Mesendoderm (in vitro differentiated cells): ENCODE measurements around the gene TMEM109.
A peak's percentile ranks its signal among the peaks of the same experiment; 100 is the strongest.

ENCODE experiments used
- DNase-seq: peaks from one replicate; pipeline ENCODE4 v3.0.0; 2013
- H2AK5ac ChIP-seq: 2 replicates; pipeline ENCODE4 v1.6.1; 2013; ENCODE audit warnings: low read length, inconsistent platforms
- H2BK120ac ChIP-seq: 2 replicates; pipeline ENCODE4 v1.6.1; 2013; ENCODE audit warnings: low read depth, mild to moderate bottlenecking, low read length, moderate library complexity, mixed read lengths
- H2BK15ac ChIP-seq: replicated peaks from 2 replicates; pipeline ENCODE4 v1.6.1; 2013; ENCODE audit warnings: low read depth, mild to moderate bottlenecking, moderate library complexity
- H2BK5ac ChIP-seq: 2 replicates; pipeline ENCODE4 v1.6.1; 2013; ENCODE audit warnings: low read length, inconsistent platforms
- H3K18ac ChIP-seq: 2 replicates; pipeline ENCODE4 v1.6.1; 2013; ENCODE audit warnings: mild to moderate bottlenecking, low read length, mixed read lengths
- H3K23ac ChIP-seq: one replicate; pipeline ENCODE4 v1.6.1; 2013; ENCODE audit warnings: low read length
- H3K27ac ChIP-seq: 2 replicates; pipeline ENCODE4 v1.5.1; 2013; ENCODE audit warnings: low read depth, mild to moderate bottlenecking, inconsistent platforms, low read length, moderate library complexity
- H3K27me3 ChIP-seq: 2 replicates; pipeline ENCODE4 v1.6.1; 2013; ENCODE audit warnings: low read length, control low read depth, mild to moderate bottlenecking, inconsistent platforms; ENCODE audit not compliant: insufficient read depth, poor library complexity
- H3K36me3 ChIP-seq: 2 replicates; pipeline ENCODE4 v1.6.1; 2013; ENCODE audit warnings: low read length, inconsistent platforms; ENCODE audit not compliant: control insufficient read depth, insufficient read depth
- H3K4ac ChIP-seq: one replicate; pipeline ENCODE4 v1.6.1; 2013; ENCODE audit warnings: low read depth, mild to moderate bottlenecking, low read length, moderate library complexity
- H3K4me1 ChIP-seq: 2 replicates; pipeline ENCODE4 v1.6.1; 2013; ENCODE audit warnings: low read depth, low read length, inconsistent platforms; ENCODE audit not compliant: control insufficient read depth
- H3K4me2 ChIP-seq: 2 replicates; pipeline ENCODE4 v1.6.1; 2013; ENCODE audit warnings: low read length
- H3K4me3 ChIP-seq: 2 replicates; pipeline ENCODE4 v1.5.1; 2013; ENCODE audit warnings: mild to moderate bottlenecking, low read length
- H3K56ac ChIP-seq: one replicate; pipeline ENCODE4 v1.6.1; 2013; ENCODE audit warnings: low read length
- H3K79me1 ChIP-seq: 2 replicates; pipeline ENCODE4 v1.6.1; 2013; ENCODE audit warnings: low read length, inconsistent platforms
- H3K79me2 ChIP-seq: 2 replicates; pipeline ENCODE4 v1.6.1; 2013; ENCODE audit warnings: mild to moderate bottlenecking, low read length; ENCODE audit not compliant: control insufficient read depth, insufficient read depth
- H3K9ac ChIP-seq: 2 replicates; pipeline ENCODE4 v1.6.1; 2013; ENCODE audit warnings: low read length, inconsistent platforms
- H4K5ac ChIP-seq: one replicate; pipeline ENCODE4 v1.6.1; 2013; ENCODE audit warnings: low read length
- H4K8ac ChIP-seq: one replicate; pipeline ENCODE4 v1.6.1; 2013; ENCODE audit warnings: low read depth, mild to moderate bottlenecking, control low read depth, low read length, moderate library complexity
- WGBS: extraction: QIAGEN DNeasy Blood & Tissue Kit; methylation state at CpG from one replicate; pipeline ENCODE4 v1.1.7; 2013; ENCODE audit warnings: low lambda C conversion rate, missing lambda C conversion rate; ENCODE audit not compliant: insufficient coverage; ENCODE audit errors: extremely low coverage; 5-methylcytosine and 5-hydroxymethylcytosine counted together

Gene TMEM109

GRCh38 chr11:60970369-60970774, 56.4 kb downstream of the TMEM109 start:
- no peaks in the 10 kb centered on the region for H3K79me2 ChIP-seq
- H3K18ac ChIP-seq = no peak overlapping the region
- H3K4me3 ChIP-seq = no peak overlapping the region
- H3K4me2 ChIP-seq = no peak overlapping the region
- peak overlapping the region; percentile 81 for H3K23ac ChIP-seq
- no peak overlapping the region for H4K8ac ChIP-seq
- no peak overlapping the region for H2BK5ac ChIP-seq
- no peak overlapping the region for H4K5ac ChIP-seq
- H2AK5ac ChIP-seq = no peak overlapping the region
- WGBS = no CpG with 5 or more reads among the region's 9 CpGs
- H3K27ac ChIP-seq = no peak overlapping the region
- H2BK120ac ChIP-seq = no peak overlapping the region
- no peak overlapping the region for H3K9ac ChIP-seq
- H3K36me3 ChIP-seq = no peaks in the 10 kb centered on the region
- H3K4ac ChIP-seq = no peak overlapping the region
- H3K79me1 ChIP-seq = no peaks in the 10 kb centered on the region
- no peak overlapping the region for H2BK15ac ChIP-seq
- no peaks in the 10 kb centered on the region for H3K27me3 ChIP-seq
- no peaks in the 10 kb centered on the region for H3K4me1 ChIP-seq
- H3K56ac ChIP-seq = no peak overlapping the region
- peak; percentile 42 for DNase-seq

- Histone ChIP-seq H3K4me3 (no peak overlapping the region), H3K56ac (no peak overlapping the region), H3K4ac (no peak overlapping the region), H2AK5ac (no peak overlapping the region), H3K36me3 (no peaks in the 10 kb centered on the region), H3K79me1 (no peaks in the 10 kb centered on the region), H2BK120ac (no peak overlapping the region), H2BK5ac (no peak overlapping the region), H3K9ac (no peak overlapping the region), H4K8ac (no peak overlapping the region), H3K4me1 (no peaks in the 10 kb centered on the region), H2BK15ac (no peak overlapping the region), H3K23ac (no peak overlapping the region), H3K27ac (no peak overlapping the region), H3K18ac (no peak overlapping the region), H3K27me3 (no peaks in the 10 kb centered on the region), H3K79me2 (no peaks in the 10 kb centered on the region), H4K5ac (no peak overlapping the region), H3K4me2 (no peak overlapping the region)
- no CpG with 5 or more reads among the region's 5 CpGs for WGBS
- no peak for DNase-seq
Measured at GRCh38 chr11:60970890-60971289, 56.9 kb downstream of the TMEM109 start.

- no peak within 1 kb of the TSS for H3K27ac ChIP-seq
- DNase-seq = no peak
- no peak within 1 kb of the TSS for H3K18ac ChIP-seq
- H3K4me3 ChIP-seq = no peak within 1 kb of the TSS
- H3K27me3 ChIP-seq = no peaks in the 10 kb centered on the region
- H3K4ac ChIP-seq = no peak within 1 kb of the TSS
- H3K4me2 ChIP-seq = no peak within 1 kb of the TSS
- no peak within 1 kb of the TSS for H2AK5ac ChIP-seq
- no peak within 1 kb of the TSS for H2BK15ac ChIP-seq
- no peak within 1 kb of the TSS for H3K23ac ChIP-seq
- no peaks in the 10 kb centered on the region for H3K4me1 ChIP-seq
- H2BK120ac ChIP-seq = no peak within 1 kb of the TSS
- WGBS = no CpG with 5 or more reads among the region's 16 CpGs
- no peak within 1 kb of the TSS for H2BK5ac ChIP-seq
- H3K56ac ChIP-seq = no peak within 1 kb of the TSS
- no peak within 1 kb of the TSS for H3K9ac ChIP-seq
- H3K36me3 ChIP-seq = no peaks in the 10 kb centered on the region
- H3K79me1 ChIP-seq = no peaks in the 10 kb centered on the region
- H4K5ac ChIP-seq = no peak within 1 kb of the TSS
- no peaks in the 10 kb centered on the region for H3K79me2 ChIP-seq
- no peak within 1 kb of the TSS for H4K8ac ChIP-seq
Measured at GRCh38 chr11:60971520-60971919, 57.6 kb downstream of the TMEM109 start, which contains the start of gene CD6. Gene CD6 (plus strand): TSS chr11:60971680. CDS start chr11:60971866, 186 bp downstream.

- H3K4ac ChIP-seq = no peak overlapping the region
- H2BK15ac ChIP-seq = no peak overlapping the region
- no peak overlapping the region for H2AK5ac ChIP-seq
- H2BK5ac ChIP-seq = no peak overlapping the region
- H3K18ac ChIP-seq = no peak overlapping the region
- H4K5ac ChIP-seq = no peak overlapping the region
- no CpG with 5 or more reads among the region's 15 CpGs for WGBS
- H3K4me2 ChIP-seq = no peak overlapping the region
- H3K36me3 ChIP-seq = no peaks in the 10 kb centered on the region
- H3K56ac ChIP-seq = no peak overlapping the region
- no peaks in the 10 kb centered on the region for H3K79me1 ChIP-seq
- H2BK120ac ChIP-seq = no peak overlapping the region
- no peak overlapping the region for H3K27ac ChIP-seq
- no peaks in the 10 kb centered on the region for H3K79me2 ChIP-seq
- no peak overlapping the region for H3K4me3 ChIP-seq
- H3K9ac ChIP-seq = no peak overlapping the region
- no peak for DNase-seq
- no peaks in the 10 kb centered on the region for H3K4me1 ChIP-seq
- H3K23ac ChIP-seq = no peak overlapping the region
- H4K8ac ChIP-seq = no peak overlapping the region
- H3K27me3 ChIP-seq = no peaks in the 10 kb centered on the region
Measured at GRCh38 chr11:60972182-60973030, 58.4 kb downstream of the TMEM109 start.
